ENCODE results near the gene AHRR.

GRCh38 chr5:351084-351920 lies 29.8 kb downstream of the AHRR start:
- TF ChIP-seq CTCF (IDR thresholded peaks at IDR 0.05; ENCODE audit: poor library complexity) (no peak), EZH2 (IDR thresholded peaks at IDR 0.05; ENCODE audit: borderline replicate concordance) (no peak)
